UCSD-AML1 (cell line): Measurements from ENCODE around the gene TBC1D22A.

Source experiments
- DNase-seq: peaks from one replicate; lab custom pipeline; 2025; ENCODE audit not compliant: unreplicated experiment; lab: John Stamatoyannopoulos, UW

TBC1D22A gene

DNA sequence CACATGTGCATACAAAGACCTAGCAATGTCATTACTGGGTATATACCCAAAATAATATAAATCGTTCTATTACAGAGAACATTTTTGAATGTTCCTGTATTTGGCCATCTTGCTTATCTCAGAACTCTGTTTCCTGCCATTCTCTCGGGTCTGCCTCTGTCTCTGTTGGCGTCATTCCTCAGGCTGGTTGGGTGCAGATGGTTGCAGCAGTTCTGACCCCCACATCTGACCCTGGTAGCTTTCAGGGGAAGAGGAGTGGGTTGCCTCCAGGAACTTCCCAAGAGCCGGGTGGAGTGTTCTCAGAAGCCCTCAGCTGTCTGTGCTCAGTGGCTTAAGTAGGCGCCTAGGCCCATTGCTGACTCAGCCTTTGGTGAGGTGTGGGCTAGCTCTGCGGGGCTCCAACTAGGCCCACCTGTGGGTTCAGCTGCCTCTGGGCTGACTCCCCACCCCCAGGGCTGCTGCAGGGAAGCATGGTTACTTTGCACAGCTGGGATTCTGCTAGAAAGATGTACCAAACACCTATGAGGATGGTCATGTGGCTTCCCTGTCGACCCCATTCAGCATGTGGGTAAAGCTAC, 114.0 kb downstream of the TBC1D22A start:
- DNase-seq = no peak

- no peak for DNase-seq
These were observed 115.9 kb downstream of the TBC1D22A start for GRCh38 chr22:46878191-46878948.

GRCh38 chr22:46879083-46879482, 116.6 kb downstream of the TBC1D22A start:
- no peak for DNase-seq

DNA sequence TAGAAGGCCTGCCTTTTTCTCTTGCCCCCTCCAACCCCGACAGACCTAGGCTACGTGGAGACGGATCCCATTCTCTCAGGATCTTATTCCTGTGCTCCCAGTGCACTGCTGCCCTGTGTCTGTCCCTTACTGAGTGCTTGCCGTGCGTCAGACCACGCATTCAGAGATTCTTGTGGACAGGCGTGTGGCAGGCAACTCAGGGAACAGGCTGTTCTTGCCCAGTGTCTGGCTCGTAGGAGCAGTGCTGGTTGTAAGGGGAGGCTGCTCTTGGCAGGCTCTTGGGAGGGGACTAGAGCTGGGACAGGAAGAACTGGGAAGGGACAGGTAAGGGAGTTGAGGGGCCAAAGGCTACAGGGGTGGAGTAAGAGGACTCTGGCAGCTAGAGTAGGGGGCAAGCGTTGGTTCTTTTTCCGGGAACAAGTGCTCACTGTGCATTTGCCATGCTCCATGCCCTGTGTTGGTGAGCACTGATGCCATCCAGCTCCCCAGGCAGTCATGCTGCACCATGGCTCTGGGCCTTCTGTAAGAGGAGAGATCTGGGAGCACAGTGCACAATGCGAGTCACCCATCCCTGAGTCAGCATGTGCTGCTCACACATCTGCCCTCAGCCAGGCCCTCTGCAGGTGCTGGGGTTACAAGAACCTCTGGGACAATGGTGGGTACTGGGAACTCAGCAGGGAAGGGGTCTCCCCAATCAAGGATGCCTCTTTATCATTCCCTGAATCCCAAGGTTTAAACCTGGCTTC, 119.1 kb downstream of the TBC1D22A start:
- DNase-seq = no peak

GRCh38 chr22:46883092-46883910, 120.9 kb downstream of the TBC1D22A start:
- DNase-seq = no peak

GRCh38 chr22:46884365-46884764, 121.9 kb downstream of the TBC1D22A start:
- DNase-seq = no peak

DNA sequence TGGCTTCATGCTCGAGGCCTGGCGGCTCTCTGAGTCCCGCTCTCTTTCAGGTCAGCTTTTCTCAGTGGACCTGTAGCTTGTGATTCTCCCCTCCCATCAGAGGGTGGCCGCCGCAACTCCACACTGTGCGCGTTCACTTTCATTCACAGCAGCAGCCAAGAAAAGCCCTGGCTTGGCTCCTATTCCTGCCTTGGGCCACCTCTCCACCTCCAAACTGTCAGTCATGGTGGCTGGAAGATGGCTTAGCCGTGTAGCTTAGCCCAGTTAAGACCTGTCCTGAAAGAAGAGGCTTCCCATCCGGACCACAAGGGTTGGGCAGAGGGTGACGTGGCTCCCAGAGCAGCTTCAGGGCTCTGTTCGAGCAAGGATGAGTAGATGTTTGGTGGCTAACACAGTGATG, 125.5 kb downstream of the TBC1D22A start:
- no peak for DNase-seq

DNA sequence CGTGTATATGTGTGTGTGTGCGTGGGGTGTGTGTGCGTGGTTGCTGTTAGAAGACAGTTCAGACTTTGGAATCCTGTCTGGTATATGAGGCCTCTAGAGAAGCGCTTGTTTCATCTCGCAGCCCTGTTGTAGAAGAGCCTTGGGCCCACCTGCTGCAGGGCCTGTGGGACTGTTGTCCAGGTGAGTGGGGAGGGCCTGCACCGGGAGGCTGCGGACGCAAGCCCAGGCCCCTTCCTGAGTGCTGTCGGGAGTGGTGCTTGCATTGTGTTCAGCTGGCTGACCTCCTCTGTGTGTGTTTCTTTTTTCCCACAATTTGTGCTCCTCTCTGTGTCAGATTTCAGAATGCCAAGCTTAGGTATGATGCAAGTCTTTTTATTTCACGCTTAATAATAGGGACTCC, 128.4 kb downstream of the TBC1D22A start:
- DNase-seq = no peak

DNA sequence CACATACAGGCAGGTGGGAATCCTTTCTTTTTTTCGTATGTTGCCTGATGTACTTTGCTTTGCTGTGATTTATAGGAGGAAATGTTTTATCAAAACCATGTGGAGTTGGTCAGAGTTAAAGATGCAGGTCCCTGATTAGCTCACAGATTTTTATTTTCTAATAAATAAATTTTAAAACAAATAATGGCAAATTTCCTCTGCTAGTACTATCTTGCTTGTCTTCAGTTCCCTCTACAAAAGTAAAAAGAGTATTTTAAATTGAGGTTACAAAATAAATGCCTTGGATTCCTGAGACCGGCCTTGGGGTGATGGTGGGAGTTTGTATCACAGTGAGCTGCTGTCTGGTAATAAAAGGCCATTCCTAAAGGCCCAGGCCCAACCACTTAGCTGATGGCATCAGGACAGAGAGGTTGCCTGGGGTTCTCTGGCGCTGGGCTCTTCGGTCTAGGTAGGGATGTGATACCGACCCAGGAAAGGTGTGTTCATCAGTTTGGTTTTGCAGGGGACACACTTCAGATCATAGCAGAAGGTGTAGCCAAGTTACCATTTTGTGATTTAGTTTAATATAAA, 129.0 kb downstream of the TBC1D22A start:
- no peak for DNase-seq

DNA sequence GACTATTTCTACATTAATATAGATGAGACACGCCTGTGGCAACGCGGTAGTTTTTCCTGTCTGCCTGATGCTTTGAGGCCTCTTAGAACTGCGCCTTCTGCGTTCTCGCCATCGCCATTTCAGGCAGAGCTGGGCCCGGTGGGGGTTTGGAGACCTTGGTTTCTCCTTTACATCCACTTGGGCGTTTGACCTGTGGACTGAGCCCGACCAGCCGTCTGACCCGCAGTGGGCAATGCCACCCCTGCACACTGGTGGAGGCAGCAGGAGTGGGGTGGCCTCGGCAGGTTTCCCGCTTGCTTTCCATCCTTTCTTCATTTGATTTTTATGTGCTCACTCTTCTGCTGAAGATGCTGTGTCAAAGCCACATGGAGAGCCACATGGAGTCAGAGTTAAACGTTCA, 130.4 kb downstream of the TBC1D22A start:
- DNase-seq = no peak

- no peak for DNase-seq
These were observed 131.0 kb downstream of the TBC1D22A start for GRCh38 chr22:46893281-46894020.

DNA sequence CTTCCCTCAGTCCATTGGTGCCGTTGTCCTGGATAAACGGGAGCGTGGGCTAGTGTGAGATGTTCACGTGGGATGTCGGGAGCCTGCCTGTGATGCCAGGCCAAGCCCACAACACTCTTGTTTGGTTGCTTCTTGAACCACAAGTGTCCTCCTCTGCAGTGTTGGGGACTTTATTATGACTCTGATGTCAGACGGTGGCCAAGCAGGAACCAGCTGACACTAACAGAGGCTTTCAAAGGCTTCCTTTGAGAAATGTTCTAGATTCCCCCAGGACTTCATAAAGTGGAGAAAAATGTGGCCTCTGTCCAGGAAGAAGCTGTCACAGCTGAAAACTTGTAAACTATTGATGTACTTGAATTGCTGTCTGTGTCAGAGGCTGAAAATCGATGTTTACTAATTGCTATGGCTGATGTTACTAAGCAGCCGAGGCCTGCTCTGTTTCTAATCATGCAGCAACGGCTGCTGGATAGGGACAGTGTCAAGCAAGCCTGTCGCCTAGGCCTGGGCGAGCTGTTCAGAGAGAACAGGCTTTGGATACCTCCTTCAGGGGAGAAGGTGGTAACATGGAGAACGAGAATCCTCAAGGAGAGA, 131.7 kb downstream of the TBC1D22A start:
- no peak for DNase-seq

DNA sequence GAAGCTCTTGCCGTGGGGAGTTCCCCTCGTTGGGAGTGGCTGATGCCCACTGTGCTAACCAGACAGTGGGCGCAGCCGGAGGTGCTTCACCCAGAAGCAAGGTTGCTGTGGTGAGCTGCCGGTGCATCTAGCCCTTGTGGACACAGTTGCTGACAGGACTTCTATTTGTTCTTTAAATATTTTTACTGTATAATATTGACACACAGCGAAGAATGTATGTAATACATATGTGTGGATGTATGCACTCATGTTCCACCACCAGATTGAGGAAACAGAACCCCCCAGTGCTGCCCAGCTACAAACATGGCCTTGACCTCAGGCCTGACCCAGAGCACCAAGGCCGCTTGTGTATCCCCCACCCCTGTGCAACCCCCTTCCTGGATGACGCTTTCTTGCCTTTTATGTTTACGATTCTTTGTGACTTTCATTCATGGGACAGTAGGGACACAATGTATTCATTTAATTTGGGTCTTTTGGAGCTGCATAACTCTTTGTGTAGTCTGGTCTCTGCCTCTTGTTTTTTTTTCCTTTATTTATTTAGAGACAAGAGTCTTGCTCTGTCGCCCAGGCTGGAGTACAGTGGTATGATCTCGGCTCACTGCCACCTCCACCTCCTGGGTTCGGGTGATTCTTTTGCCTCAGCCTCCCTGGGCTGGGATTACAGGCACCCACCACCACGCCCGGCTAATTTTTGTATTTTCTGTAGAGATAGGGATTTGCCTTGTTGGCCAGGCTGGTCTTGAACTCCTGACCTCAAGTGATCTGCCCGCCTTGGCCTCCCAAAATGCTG, 132.6 kb downstream of the TBC1D22A start:
- DNase-seq = no peak

DNA sequence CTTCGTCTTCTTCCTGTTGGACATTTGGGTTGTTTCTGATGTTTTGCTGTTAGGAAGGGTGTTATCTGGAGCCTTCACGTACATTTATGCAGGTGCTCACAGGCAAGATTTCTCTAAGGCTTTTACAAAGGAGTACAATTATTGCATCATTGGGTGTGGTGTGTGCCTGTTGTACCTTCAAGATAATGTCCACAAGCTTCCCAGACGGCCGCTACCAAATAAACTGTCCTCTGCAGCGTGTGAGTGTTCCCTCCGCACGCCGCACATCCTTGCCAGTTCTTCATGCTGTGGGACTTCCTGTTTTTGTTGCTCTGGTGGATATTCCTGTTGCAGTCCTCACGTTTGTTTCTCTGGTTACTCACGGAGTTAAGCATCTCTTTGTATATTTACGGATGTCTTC, 133.3 kb downstream of the TBC1D22A start:
- DNase-seq = no peak

DNA sequence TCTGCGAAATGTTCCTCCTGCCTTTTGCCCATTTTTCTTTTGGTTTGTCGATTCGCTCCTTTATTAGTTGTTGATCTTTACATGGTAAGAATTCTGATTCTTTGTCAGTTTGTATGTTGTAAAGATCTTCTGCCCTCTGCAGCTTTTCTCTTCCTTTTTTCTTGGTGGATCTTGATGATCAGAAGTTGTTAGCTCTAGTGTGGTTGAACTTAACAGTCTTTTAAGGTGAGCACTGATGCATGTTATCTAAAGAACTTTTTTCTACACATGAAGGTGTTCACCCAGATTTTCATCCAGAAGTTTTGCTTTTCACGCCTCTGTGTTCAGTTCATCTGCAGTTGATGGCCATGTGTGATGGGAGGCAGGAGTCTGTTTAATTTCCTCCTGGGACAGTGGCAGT, 133.7 kb downstream of the TBC1D22A start:
- no peak for DNase-seq

GRCh38 chr22:46896568-46897245, 134.3 kb downstream of the TBC1D22A start:
- DNase-seq = no peak

- DNase-seq = no peak
These were observed 134.8 kb downstream of the TBC1D22A start for GRCh38 chr22:46897246-46897623.

DNA sequence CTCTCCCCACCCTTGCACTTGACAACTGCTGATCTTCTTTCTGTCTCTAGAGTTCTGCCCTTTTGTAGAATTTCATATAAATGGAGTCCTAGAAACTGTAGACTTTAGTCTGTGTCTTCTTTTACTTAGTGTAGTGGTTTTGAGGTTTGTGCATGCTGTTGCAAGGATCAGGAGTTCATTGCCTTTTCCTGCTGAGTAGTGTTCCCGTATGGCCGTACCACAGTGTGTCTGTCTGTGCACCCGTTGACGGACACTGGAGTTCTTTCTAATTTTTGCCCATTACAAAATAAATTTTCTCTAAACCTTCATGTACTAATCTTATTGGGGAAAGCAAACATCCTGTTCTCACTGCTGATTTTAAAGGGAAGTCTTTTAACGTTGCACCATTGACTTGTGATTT, 138.1 kb downstream of the TBC1D22A start:
- no peak for DNase-seq

GRCh38 chr22:46902436-46902835, 140.0 kb downstream of the TBC1D22A start:
- no peak for DNase-seq
